ENCODE results near the gene PITPNC1.
A peak's percentile ranks its signal among the peaks of the same experiment; 100 is the strongest.

The PITPNC1 gene

GRCh38 chr17:67360880-67361279 lies 16.2 kb upstream of the PITPNC1 start:
- TF ChIP-seq CTCF (conservative IDR thresholded peaks at IDR 0.05; ENCODE audit: control insufficient read depth, insufficient read depth, low read depth, low read length), result no peak
- H3K4me3 ChIP-seq (ENCODE audit: control insufficient read depth, low read depth, low read length), result no peak overlapping the region
- DNase-seq (ENCODE audit: low read depth), result no peak

DNA sequence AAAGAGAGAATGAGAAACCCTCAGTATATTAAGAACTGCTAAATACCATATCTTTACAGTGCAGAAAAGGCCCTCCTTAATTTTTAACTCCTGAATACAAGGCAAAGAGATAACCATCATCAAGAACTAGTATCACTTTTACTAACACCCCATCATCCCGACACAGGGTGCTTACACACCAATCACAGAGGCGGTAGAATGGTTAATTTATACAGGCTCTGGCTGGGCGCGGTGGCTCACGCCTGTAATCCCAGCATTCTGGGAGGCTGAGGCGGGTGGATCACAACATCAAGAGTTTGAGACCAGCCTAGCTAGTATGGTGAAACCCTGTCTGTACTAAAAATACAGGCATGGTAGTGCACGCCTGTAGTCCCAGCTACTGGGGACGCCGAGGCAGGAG lies 14.9 kb upstream of the PITPNC1 start:
- DNase-seq (ENCODE audit: low read depth), result no peak
- H3K4me3 ChIP-seq (ENCODE audit: control insufficient read depth, low read depth, low read length), result no peak overlapping the region
- no peak for TF ChIP-seq CTCF (conservative IDR thresholded peaks at IDR 0.05; ENCODE audit: control insufficient read depth, insufficient read depth, low read depth, low read length)

- H3K4me3 ChIP-seq (ENCODE audit: control insufficient read depth, low read depth, low read length), result peak overlapping the region; percentile 99
- TF ChIP-seq CTCF (conservative IDR thresholded peaks at IDR 0.05; ENCODE audit: control insufficient read depth, insufficient read depth, low read depth, low read length), result no peak
- no peak for DNase-seq (ENCODE audit: low read depth)
These were observed 12.0 kb upstream of the PITPNC1 start for GRCh38 chr17:67364847-67365737.

- peak; percentile 93 for DNase-seq (ENCODE audit: low read depth)
- peak overlapping the region; percentile 99 for H3K4me3 ChIP-seq (ENCODE audit: control insufficient read depth, low read depth, low read length)
- TF ChIP-seq CTCF (conservative IDR thresholded peaks at IDR 0.05; ENCODE audit: control insufficient read depth, insufficient read depth, low read depth, low read length), result no peak
These were observed 11.3 kb upstream of the PITPNC1 start for GRCh38 chr17:67365738-67366192.

- peak; percentile 86 for DNase-seq (ENCODE audit: low read depth)
- H3K4me3 ChIP-seq (ENCODE audit: control insufficient read depth, low read depth, low read length), result peak within 1 kb of the TSS; percentile 99
- TF ChIP-seq CTCF (conservative IDR thresholded peaks at IDR 0.05; ENCODE audit: control insufficient read depth, insufficient read depth, low read depth, low read length), result no peak
These were observed 10.6 kb upstream of the PITPNC1 start, which contains the start of gene PSMD12 for GRCh38 chr17:67366193-67367157. Gene PSMD12 (minus strand): TSS chr17:67366577. CDS start chr17:67366519, 58 bp downstream.

DNA sequence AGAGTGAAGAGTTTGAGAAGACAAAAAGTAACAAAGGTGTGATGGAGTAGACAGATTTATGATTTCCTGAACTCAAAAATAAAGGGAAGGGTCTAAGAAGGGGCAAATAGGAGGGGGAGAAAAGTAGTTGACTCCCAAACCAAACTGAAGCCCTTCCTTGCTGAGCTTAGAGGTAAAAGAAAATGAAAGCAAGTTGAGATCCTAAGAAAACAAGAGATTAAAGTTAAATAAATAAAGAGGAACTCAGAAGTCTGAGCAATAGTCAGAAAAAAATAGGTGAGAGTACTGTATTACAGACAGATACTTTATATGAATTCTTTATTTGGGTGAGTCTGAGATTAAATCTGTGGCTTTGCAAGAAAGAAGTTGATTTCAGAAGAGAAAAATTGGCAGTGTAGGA lies 7.4 kb upstream of the PITPNC1 start:
- no peak for DNase-seq (ENCODE audit: low read depth)

More for the DNA sequence above, 7.4 kb upstream of the PITPNC1 start:
- no peak overlapping the region for H3K4me3 ChIP-seq (ENCODE audit: control insufficient read depth, low read depth, low read length)
- no peak for TF ChIP-seq CTCF (conservative IDR thresholded peaks at IDR 0.05; ENCODE audit: control insufficient read depth, insufficient read depth, low read depth, low read length)

All from fibroblast of mammary gland (primary cell).